Neural progenitor cell (in vitro differentiated cells): ENCODE measurements around the gene IPO4.

Experiments
- EZH2 ChIP-seq: fragments of 200-600 bp; sonication (generic); IDR thresholded peaks from 2 replicates; pipeline ENCODE4 v1.6.1; 2017; ENCODE audit warnings: antibody characterized with exemption, mild to moderate bottlenecking, moderate library complexity
- TF ChIP-seq, protein P1 (sequence below): fragments of 200-600 bp; sonication (generic); IDR thresholded peaks from 2 replicates; pipeline ENCODE4 v1.5.1; 2017; ENCODE audit warnings: antibody characterized with exemption, mild to moderate bottlenecking

DNA sequence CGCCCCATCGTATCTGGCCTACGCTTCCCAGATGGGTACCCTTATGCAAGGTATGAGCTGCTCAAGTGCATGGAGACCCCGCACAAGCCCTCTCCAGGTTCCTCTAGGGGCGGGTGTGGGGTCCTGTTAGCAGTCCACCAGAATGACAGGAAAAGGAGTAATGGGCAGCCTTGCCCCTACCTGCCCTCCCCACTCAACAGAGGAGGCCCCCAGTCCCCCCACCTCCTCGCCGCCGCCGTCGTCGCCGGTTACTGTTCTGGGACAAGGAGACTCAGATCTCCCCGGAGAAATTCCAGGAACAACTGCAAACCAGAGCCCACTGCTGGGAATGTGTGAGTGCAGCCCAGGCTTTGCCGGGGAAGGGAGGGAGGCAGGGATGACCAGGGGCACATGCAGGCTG is 10.7 kb downstream of the IPO4 start:
- TF ChIP-seq, protein P1, sequence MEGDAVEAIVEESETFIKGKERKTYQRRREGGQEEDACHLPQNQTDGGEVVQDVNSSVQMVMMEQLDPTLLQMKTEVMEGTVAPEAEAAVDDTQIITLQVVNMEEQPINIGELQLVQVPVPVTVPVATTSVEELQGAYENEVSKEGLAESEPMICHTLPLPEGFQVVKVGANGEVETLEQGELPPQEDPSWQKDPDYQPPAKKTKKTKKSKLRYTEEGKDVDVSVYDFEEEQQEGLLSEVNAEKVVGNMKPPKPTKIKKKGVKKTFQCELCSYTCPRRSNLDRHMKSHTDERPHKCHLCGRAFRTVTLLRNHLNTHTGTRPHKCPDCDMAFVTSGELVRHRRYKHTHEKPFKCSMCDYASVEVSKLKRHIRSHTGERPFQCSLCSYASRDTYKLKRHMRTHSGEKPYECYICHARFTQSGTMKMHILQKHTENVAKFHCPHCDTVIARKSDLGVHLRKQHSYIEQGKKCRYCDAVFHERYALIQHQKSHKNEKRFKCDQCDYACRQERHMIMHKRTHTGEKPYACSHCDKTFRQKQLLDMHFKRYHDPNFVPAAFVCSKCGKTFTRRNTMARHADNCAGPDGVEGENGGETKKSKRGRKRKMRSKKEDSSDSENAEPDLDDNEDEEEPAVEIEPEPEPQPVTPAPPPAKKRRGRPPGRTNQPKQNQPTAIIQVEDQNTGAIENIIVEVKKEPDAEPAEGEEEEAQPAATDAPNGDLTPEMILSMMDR, result no peak
- TF ChIP-seq EZH2, result no peak
